HG02852 (cell line): ENCODE data around the gene ABCA8.
"Not testable (repeated sequence)": the region's sequence is repeated elsewhere in the genome, so short reads cannot be mapped to it uniquely, and the experiment has no call there.

Experiments
- ATAC-seq: cut with Tn5 transposase; IDR thresholded peaks from one replicate; pipeline ENCODE4 v1.9.1; 2021; ENCODE audit warnings: mild to moderate bottlenecking, moderate library complexity; ENCODE audit not compliant: unreplicated experiment

Gene ABCA8

DNA sequence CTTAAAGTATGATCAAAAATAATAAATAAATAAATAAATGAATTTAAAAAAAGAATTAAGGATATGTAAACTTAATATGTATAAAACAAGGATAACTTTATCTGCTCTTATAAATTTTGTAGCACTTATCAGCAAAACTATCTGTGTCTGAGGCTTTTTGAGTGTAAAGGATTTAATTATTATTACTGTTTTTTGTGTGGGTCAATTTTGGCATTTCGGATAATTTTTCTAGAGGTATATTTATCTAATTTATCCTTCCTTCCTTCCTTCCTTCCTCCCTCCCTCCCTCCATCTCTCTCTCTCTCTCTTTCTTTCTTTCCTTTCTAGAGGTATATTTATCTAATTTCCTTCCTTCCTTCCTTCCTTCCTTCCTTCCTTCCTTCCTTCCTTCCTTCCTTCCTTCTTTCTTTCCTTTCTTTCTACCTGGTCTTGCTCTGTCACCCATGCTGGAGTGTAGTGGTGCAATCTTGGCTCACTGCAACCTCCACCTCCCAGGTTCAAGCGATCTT lies 120.8 kb downstream of the ABCA8 start:
- no peak for ATAC-seq

DNA sequence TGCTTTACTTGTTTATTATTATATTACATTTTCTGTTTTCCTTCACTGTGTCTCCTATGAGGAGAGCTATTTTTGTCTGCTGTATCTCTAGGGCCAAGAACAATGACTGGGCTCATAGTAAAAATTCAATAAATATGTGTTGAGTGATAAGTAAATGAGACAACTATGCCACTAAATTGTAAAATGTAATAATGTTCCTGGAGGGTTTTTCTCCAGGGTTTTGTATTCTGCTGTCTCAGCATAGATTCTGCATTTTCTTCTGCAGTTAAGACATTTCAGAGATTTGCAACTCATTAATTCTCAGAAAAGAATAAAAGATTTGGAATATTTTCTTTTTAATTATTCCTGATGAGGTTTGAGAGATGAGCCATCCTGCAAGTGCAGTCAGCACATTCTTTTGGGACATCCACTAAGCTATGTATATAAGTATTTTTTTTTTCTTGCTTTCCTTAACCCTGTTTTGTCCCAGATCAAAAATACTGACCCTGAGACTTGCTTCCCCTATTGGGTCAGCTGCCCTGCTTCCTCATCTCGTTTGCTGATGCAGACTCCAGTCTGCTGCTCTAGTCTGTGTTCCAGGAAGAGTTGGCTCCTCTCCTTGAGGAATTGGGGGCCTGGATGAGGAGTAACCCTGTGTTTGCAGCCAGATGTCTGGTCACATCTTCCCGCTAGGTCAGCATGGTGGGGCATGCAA lies 122.9 kb downstream of the ABCA8 start:
- no peak for ATAC-seq

DNA sequence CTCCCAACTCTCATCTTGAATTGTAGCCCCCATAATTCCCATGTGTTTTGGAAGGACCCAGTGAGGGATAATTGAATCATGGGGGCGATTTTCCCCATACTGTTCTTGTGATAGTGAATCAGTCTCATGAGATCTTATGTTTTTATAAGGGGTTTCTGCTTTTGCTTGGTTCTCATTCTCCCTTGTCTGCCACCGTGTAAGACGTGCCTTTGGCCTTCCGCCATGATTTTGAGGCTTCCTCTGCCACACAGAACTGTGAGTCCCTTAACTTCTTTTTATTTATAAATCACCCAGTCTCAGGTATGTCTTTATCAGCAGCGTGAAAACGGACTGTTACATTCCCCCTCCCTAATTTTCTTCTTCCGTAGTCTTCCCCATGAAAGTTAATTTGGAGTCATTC lies 124.0 kb downstream of the ABCA8 start:
- no peak for ATAC-seq

DNA sequence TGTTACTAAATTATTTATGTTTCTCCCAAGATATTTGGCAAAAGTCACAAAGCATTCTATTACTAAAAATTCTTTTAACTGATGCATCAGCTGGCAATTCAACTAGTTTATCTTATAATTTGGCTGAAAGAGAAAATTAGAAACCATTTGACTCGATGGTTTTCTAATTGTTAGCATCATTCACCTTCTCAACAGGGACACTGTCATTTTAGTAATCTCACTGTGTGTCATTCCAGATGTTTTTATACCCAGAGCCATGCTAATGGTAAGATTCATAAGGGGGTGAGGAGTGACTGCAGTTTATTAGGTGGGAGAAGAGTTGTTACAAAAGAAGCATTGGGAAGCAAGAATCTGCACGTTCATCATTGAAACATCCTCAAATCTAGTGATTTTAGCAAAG lies 124.9 kb downstream of the ABCA8 start:
- ATAC-seq: no peak

DNA sequence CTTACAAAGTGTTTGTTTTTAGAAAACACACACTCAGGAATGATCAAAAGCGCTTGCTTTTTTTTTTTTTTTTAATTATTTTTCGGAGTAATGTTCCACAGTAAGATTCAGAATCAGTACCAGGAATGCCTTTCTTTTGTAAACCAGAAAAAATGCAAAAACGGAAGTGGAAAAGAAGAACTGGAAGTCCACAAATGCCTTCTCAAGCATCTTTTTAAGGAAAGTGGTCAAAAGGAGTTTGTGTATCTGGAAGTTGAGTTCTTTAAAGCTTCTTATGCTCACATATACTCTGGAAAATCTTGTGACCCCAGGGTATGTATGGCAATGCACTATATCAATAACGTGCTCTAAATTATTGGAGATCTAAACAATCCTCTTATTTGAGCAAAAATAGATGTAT lies 126.0 kb downstream of the ABCA8 start:
- no peak for ATAC-seq

DNA sequence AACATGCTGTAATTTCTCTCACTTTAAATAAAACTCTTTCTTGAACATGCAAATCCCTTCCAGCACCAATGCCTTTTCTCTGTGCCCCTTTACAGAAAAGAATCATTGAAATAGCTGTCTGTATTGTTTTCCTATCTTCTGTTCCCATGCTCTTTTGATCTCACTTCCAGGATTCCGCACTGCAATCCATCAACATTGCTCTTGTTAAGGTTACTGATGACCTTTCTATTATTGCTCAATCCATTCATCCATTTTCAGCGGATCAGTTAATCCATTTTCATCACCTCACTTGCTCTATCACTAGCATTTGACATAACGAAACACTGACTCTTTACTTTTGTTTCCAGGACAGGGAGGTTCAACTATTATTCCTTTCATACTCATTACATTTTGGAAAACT lies 130.5 kb downstream of the ABCA8 start:
- ATAC-seq: no peak

DNA sequence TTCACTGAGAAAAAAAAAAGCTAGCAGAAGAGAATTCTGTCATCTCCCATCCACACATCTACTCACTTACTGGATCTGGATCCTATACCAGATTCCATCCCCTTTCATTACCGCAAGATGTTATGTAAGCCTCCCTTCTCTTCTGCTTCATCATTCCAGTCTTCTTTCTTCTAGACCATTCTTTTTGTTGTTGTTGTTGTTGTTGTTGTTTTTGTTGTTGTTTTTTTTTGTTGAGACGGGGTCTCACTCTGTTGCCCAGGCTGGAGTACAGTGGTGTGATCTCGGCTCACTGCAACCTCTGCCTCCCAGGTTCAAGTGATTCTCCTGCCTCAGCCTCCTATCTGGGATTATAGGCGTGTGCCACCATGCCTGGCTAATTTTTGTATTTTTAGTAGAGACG lies 131.0 kb downstream of the ABCA8 start:
- not testable (repeated sequence) for ATAC-seq

DNA sequence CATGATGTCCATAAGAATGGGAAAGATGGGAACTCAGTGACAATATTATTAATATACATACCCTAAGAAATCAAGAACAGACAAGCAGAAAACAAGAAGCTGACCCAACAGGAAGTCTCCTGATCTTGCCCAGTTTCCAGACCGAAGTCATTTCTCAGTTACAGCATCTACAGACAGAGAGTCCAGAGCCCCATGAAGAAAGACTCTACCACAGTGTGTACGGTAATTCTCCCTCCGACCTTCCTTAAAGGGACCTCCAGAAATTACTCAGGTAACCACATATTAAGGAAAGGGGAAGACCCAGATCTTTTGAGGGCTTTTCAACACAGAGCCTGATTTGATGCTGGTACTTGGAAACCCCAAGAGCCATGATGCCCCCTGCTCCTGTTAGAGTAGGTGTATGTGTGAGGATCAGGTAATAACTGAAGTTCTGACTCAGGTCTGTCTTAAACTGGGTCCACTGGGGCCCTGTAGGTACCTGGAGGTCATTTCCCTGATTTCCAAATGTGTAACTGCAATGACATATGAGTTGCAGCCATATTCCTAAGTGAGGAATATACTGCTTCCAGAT lies 132.4 kb downstream of the ABCA8 start:
- no peak for ATAC-seq

DNA sequence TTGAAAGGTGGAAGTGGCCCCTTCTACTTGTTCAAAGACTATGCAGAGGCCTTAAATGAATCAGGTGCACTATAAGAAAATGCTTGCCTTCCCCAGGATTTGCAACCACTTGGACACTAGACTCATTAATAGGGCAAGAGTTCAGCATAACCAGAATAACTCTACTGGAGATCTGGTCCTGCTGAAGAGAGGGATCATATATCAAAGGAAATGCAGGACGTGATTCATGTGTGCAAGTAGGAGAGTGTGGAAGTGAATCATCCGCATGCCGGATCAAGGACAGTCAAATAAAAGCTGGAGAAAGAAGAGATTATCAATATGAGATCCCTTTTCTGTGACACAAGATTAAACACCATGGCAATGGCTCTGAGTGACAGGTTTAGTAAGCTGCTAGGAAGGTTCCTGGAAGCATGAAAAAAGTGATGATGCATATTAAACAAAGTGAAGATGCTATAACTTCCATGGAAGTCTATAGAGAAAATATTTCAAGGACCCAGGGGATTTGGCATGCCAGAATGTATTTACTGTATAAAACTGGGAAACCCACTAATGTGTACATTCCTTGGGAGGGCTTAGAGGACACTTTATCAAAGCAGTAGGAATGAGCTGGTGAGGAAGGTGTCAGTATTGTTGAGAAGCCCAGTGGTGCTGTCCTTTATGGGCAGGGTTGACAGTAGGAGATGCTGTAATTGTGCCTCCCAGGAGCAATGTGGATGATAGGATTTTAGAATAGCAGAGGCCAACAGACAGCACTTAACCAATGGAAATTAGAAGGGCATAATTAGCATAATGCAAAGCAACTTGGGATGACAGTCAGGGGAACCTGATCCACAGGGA lies 133.1 kb downstream of the ABCA8 start:
- no peak for ATAC-seq

DNA sequence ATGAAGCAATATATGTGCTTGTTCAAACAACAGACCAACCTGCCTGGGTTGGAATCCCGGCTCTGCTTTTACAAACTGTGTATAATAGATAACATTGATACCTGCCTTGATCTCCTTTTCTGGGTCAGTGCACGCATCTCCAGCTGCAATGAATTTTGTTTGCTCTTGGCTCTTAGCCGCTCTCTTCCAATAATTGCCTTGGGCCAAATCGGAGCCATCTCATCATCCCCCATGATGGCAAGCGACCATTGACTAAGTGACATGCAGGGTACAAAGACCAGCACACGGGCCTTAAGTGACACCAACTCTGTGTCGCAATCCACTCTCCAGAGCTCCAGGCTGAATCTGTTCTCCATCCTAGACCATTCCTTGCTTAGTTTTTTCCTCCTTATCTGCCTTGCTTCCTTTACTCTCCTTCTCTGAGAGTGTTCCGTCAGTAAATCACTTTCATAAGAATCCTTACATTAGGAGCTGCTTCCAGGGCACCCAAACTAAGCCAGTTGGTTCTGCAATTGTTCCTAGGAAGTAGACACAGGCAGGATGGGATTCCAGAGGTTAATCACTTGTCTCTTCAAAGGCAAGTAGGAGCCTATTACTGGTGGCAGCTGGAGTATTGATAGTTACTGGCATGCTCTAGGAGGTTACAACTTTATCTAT lies 134.2 kb downstream of the ABCA8 start:
- no peak for ATAC-seq

DNA sequence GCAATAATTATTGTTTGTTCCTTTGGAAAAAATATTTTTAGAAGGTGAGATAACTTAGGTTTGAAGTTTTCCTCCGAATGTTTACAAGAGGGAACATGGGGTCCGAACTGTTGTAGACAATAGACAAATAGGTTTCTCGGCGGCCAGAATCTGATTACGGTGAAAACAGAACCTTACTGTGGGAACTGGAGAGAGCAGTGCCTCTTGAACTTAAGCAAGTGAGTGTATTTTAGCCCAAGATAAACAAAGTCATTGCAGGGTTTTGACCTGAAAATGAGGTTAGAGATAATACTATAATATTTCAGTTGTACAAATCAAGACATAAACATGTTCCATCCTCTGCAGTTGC lies 134.7 kb downstream of the ABCA8 start:
- no peak for ATAC-seq

DNA sequence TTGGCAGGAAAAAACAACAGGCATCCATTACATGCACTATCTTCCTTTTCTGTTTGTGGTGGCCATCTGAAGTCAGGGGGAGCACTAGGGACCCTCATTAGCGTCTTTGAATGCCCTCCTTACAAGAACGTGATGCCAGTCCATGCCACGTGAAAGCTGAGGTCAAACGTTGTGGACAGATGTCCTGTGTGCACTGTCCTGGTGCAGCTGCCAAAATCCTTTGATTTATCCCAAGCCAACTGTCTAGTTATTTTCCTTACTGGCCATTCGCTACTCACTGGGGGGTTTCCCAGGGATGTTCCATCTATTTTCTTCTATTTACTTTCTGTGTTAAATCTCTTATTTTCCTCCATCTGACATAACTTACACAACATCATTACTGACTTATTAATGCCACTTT lies 135.7 kb downstream of the ABCA8 start:
- ATAC-seq: no peak
